ENCODE data around the gene CELSR1.

Gene CELSR1

GRCh38 chr22:46439576-46440465, 97.6 kb downstream of the CELSR1 start:
- DNase-seq, result no peak

GRCh38 chr22:46439111-46439510, 98.3 kb downstream of the CELSR1 start:
- no peak for DNase-seq

- no peak for DNase-seq
Measured at GRCh38 chr22:46437671-46438440, 99.6 kb downstream of the CELSR1 start.

GRCh38 chr22:46436595-46437175, 100.7 kb downstream of the CELSR1 start:
- no peak for DNase-seq

GRCh38 chr22:46433318-46433717, 104.1 kb downstream of the CELSR1 start:
- peak in 1 of 2 donors; percentile 43 for DNase-seq

- peak; percentile 35 to 53 for DNase-seq
Measured at GRCh38 chr22:46432164-46433068, 105.0 kb downstream of the CELSR1 start.

- no peak for DNase-seq
Measured at GRCh38 chr22:46430961-46431838, 106.2 kb downstream of the CELSR1 start.

- DNase-seq, result no peak
Measured at GRCh38 chr22:46429325-46429853, 108.0 kb downstream of the CELSR1 start.

- DNase-seq, result no peak
Measured at GRCh38 chr22:46428602-46429324, 108.7 kb downstream of the CELSR1 start.

GRCh38 chr22:46428171-46428570, 109.2 kb downstream of the CELSR1 start:
- no peak for DNase-seq

- no peak for DNase-seq
Measured at GRCh38 chr22:46425016-46425415, 112.4 kb downstream of the CELSR1 start.

GRCh38 chr22:46424496-46424895, 112.9 kb downstream of the CELSR1 start:
- DNase-seq, result no peak

- no peak for DNase-seq
Measured at GRCh38 chr22:46422896-46423295, 114.5 kb downstream of the CELSR1 start.

GRCh38 chr22:46421267-46421666, 116.2 kb downstream of the CELSR1 start:
- DNase-seq, result peak; percentile 16 to 37

GRCh38 chr22:46419754-46420571, 117.5 kb downstream of the CELSR1 start:
- DNase-seq, result no peak

- DNase-seq, result no peak
Measured at GRCh38 chr22:46418827-46419226, 118.6 kb downstream of the CELSR1 start.

- DNase-seq, result no peak
Measured at GRCh38 chr22:46417769-46418168, 119.7 kb downstream of the CELSR1 start.

GRCh38 chr22:46416891-46417580, 120.4 kb downstream of the CELSR1 start:
- DNase-seq, result no peak

- no peak for DNase-seq
Measured at GRCh38 chr22:46416520-46416871, 120.9 kb downstream of the CELSR1 start.
